Measurements from ENCODE around the gene AMN.

GRCh38 chr14:102973706-102974285 is 51.3 kb downstream of the AMN start:
- TF ChIP-seq CTCF (IDR thresholded peaks at IDR 0.05) (no peak), POLR2A (IDR thresholded peaks at IDR 0.05; ENCODE audit: low read depth) (no peak), POLR2AphosphoS5 (IDR thresholded peaks at IDR 0.05) (no peak), EP300 (IDR thresholded peaks at IDR 0.05) (no peak)
